B cell (primary cell): Measurements from ENCODE around the gene ADM2.

Source experiments
- CTCF ChIP-seq: fragments of 200-600 bp; IDR thresholded peaks from one replicate; pipeline ENCODE4 v1.8.0; 2022; ENCODE audit warnings: antibody characterized with exemption, mild to moderate bottlenecking
- EZH2 ChIP-seq: IDR thresholded peaks from 2 replicates; pipeline ENCODE4 v1.6.1; 2012; ENCODE audit warnings: borderline replicate concordance, low read depth, mild to moderate bottlenecking, moderate library complexity, low read length; ENCODE audit not compliant: insufficient read depth, poor library complexity, severe bottlenecking

- TF ChIP-seq EZH2 (no peak), CTCF (no peak)
Observed at GRCh38 chr22:50471962-50472361, 9.4 kb upstream of the ADM2 start.
